Natural killer cell (primary cell): ENCODE measurements around the gene PINLYP. TPM values are rescaled to one million over a fixed set of nuclear protein-coding genes. Genes with fewer than 3 reads are reported as not detected.

Source experiments
- ATAC-seq, 3 donors: fragments of 150-1000 bp in 2 of 3; fragments of 200-7000 bp in 1 of 3; cut with Tn5 transposase; 1 replicate in 1 of 3; 2 replicates in 2 of 3; pipeline ENCODE4 v1.10.0; 2021; ENCODE audit warnings: mild to moderate bottlenecking in 2 of 3, moderate library complexity in 2 of 3
- DNase-seq, 2 donors: peaks; one replicate each; pipeline versions ENCODE4 v3.0.0 to v3.0.0-alpha.2; 2013 to 2021; ENCODE audit warnings: mixed read lengths in 1 of 2
- H3K27ac ChIP-seq: one replicate; pipeline ENCODE4 v1.5.1; 2013; ENCODE audit warnings: mild to moderate bottlenecking, low read length
- H3K27me3 ChIP-seq: one replicate; pipeline ENCODE4 v1.6.1; 2013; ENCODE audit warnings: low read length; ENCODE audit not compliant: control insufficient read depth, insufficient read depth
- H3K36me3 ChIP-seq: one replicate; pipeline ENCODE4 v1.6.1; 2013; ENCODE audit warnings: low read length; ENCODE audit not compliant: control insufficient read depth, insufficient read depth
- H3K4me1 ChIP-seq: one replicate; pipeline ENCODE4 v1.6.1; 2013; ENCODE audit warnings: low read length; ENCODE audit not compliant: control insufficient read depth, insufficient read depth
- H3K4me3 ChIP-seq: one replicate; pipeline ENCODE4 v1.5.1; 2013; ENCODE audit warnings: low read length
- H3K9me3 ChIP-seq: one replicate; pipeline ENCODE4 v1.6.1; 2013; ENCODE audit warnings: low read length; ENCODE audit not compliant: control insufficient read depth, insufficient read depth
- H3K27ac Mint-ChIP-seq, 2 donors: one replicate each; pipeline ENCODE4 v1.8.0; 2022; ENCODE audit warnings: mild to moderate bottlenecking in 2 of 2, mixed read lengths in 2 of 2, moderate library complexity in 1 of 2
- H3K27me3 Mint-ChIP-seq, 2 donors: one replicate each; pipeline ENCODE4 v1.8.0; 2022; ENCODE audit warnings: low read depth in 2 of 2, mixed read lengths in 2 of 2
- H3K36me3 Mint-ChIP-seq: one replicate; pipeline ENCODE4 v1.8.0; 2022; ENCODE audit warnings: mixed read lengths
- H3K4me1 Mint-ChIP-seq, 2 donors: one replicate each; pipeline ENCODE4 v1.8.0; 2022; ENCODE audit warnings: mixed read lengths in 2 of 2
- H3K4me3 Mint-ChIP-seq: one replicate; pipeline ENCODE4 v1.8.0; 2022; ENCODE audit warnings: mild to moderate bottlenecking, moderate library complexity, mixed read lengths
- H3K9me3 Mint-ChIP-seq, 2 donors: one replicate each; pipeline ENCODE4 v1.8.0; 2022; ENCODE audit warnings: mixed read lengths in 2 of 2
- WGBS: methylation state at CpG from one replicate; pipeline ENCODE4 v1.1.7; 2013; ENCODE audit warnings: missing lambda C conversion rate; ENCODE audit not compliant: insufficient coverage; 5-methylcytosine and 5-hydroxymethylcytosine counted together
- intact Hi-C: fragments of 100-400 bp; cut with micrococcal nuclease; formaldehyde crosslinking; loops from one replicate; pipeline ENCODE4 v1.14.2; 2022
- total RNA-seq, 4 donors: library from RNA; stranded (reverse); fragments of 120-200 nt in 1 of 4; gene quantifications; one replicate each; pipeline versions ENCODE4 v1.2.3 to v1.2.4, GENCODE V29; 2013 to 2022
- TF ChIP-seq, protein P1 (sequence below): fragments of 200-600 bp; IDR thresholded peaks from one replicate; pipeline ENCODE4 v1.8.0; 2022; ENCODE audit warnings: antibody characterized with exemption

PINLYP gene
- total RNA-seq = 1 to 10 TPM; 1.7 to 3.0 (median 2.4) TPM
- total RNA-seq (2013) = 1.0 TPM

- Mint-ChIP-seq H3K4me1 (peaks cover 36 to 44% of the 10 kb centered on the region in 2 donors), H3K36me3 (no peaks in the 10 kb centered on the region), H3K9me3 (no peaks in the 10 kb centered on the region), H3K27ac (peak within 1 kb of the TSS; percentile 97 to 100), H3K27me3 (peaks cover 0 to 6% of the 10 kb centered on the region in 2 donors), H3K4me3 (peak within 1 kb of the TSS; percentile 96)
- H3K27me3 ChIP-seq = no peaks in the 10 kb centered on the region
- DNase-seq (peak; percentile 92 to 100), ATAC-seq (peak; percentile 97 to 99 (median 98))
- H3K4me1 ChIP-seq = peaks cover 27% of the 10 kb centered on the region
- no peaks in the 10 kb centered on the region for H3K9me3 ChIP-seq
- intact Hi-C loops = loop anchor here (1.0 kb wide), 1 partner anchor 21 kb away; the partner anchor contains the start of genes IRGQ and ZNF576
- 0% methylated on average over 48 of the region's 51 CpGs for WGBS
- H3K4me3 ChIP-seq = peak within 1 kb of the TSS; percentile 75
- H3K36me3 ChIP-seq = peaks cover 5% of the 10 kb centered on the region
- peak within 1 kb of the TSS; percentile 84 for H3K27ac ChIP-seq
- TF ChIP-seq, protein P1, sequence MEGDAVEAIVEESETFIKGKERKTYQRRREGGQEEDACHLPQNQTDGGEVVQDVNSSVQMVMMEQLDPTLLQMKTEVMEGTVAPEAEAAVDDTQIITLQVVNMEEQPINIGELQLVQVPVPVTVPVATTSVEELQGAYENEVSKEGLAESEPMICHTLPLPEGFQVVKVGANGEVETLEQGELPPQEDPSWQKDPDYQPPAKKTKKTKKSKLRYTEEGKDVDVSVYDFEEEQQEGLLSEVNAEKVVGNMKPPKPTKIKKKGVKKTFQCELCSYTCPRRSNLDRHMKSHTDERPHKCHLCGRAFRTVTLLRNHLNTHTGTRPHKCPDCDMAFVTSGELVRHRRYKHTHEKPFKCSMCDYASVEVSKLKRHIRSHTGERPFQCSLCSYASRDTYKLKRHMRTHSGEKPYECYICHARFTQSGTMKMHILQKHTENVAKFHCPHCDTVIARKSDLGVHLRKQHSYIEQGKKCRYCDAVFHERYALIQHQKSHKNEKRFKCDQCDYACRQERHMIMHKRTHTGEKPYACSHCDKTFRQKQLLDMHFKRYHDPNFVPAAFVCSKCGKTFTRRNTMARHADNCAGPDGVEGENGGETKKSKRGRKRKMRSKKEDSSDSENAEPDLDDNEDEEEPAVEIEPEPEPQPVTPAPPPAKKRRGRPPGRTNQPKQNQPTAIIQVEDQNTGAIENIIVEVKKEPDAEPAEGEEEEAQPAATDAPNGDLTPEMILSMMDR = no peak
These were observed at the start of gene PINLYP, which contains the start of gene XRCC1 for GRCh38 chr19:43575156-43575950. Gene PINLYP (plus strand): TSS chr19:43575801. CDS start chr19:43577192, 1,391 bp downstream. Gene XRCC1 (minus strand): TSS chr19:43575527. CDS start chr19:43575458, 69 bp downstream.

- H3K4me3 ChIP-seq = peak overlapping the region; percentile 82
- peak in 1 of 2 donors; percentile 53 for DNase-seq
- peak in 2 of 3 donors; percentile 21 to 50 for ATAC-seq
- H3K9me3 Mint-ChIP-seq = no peaks in the 10 kb centered on the region
- whole genome bisulfite sequencing = 3% methylated on average over 26 of the region's 26 CpGs
- no peaks in the 10 kb centered on the region for H3K27me3 Mint-ChIP-seq
- peaks cover 31% of the 10 kb centered on the region for H3K4me1 ChIP-seq
- peaks cover 23 to 27% of the 10 kb centered on the region in 2 donors for H3K4me1 Mint-ChIP-seq
- TF ChIP-seq, protein P1 = no peak
- H3K27ac ChIP-seq = peak overlapping the region; percentile 75
- H3K27me3 ChIP-seq = no peaks in the 10 kb centered on the region
- H3K9me3 ChIP-seq = no peaks in the 10 kb centered on the region
- intact Hi-C loops = loop anchor here (2.0 kb wide), 1 partner anchor 63 kb away; no protein-coding TSS in a partner anchor
- no peaks in the 10 kb centered on the region for H3K36me3 Mint-ChIP-seq
- no peaks in the 10 kb centered on the region for H3K36me3 ChIP-seq
- H3K27ac Mint-ChIP-seq = peak overlapping the region; percentile 77 to 90
- H3K4me3 Mint-ChIP-seq = peak overlapping the region; percentile 69
These were observed 49.5 kb upstream of the PINLYP start for GRCh38 chr19:43525836-43526771.

GRCh38 chr19:43526884-43527859, 48.4 kb upstream of the PINLYP start, which contains the start of gene ETHE1:
Gene ETHE1 (minus strand): TSS chr19:43527201. CDS start chr19:43527177, 24 bp downstream.
- Mint-ChIP-seq H3K9me3 (no peaks in the 10 kb centered on the region), H3K4me1 (peaks cover 24 to 27% of the 10 kb centered on the region in 2 donors), H3K36me3 (no peaks in the 10 kb centered on the region), H3K27me3 (no peaks in the 10 kb centered on the region), H3K4me3 (peak within 1 kb of the TSS; percentile 69), H3K27ac (peak within 1 kb of the TSS; percentile 77 to 90)
- Histone ChIP-seq H3K27me3 (no peaks in the 10 kb centered on the region), H3K9me3 (no peaks in the 10 kb centered on the region), H3K27ac (peak within 1 kb of the TSS; percentile 75), H3K4me1 (peaks cover 33% of the 10 kb centered on the region), H3K36me3 (no peaks in the 10 kb centered on the region), H3K4me3 (peak within 1 kb of the TSS; percentile 82)
- peak; percentile 71 to 76 for DNase-seq
- 5% methylated on average over 51 of the region's 54 CpGs for WGBS
- ATAC-seq = peak; percentile 89 to 93 (median 91)
- TF ChIP-seq, protein P1 = no peak
- intact Hi-C loops = loop anchor here (1.0 to 2.0 kb wide), 2 partner anchors 23 to 64 kb away; partner anchors contain the start of gene PHLDB3
